HG02798 (cell line): ENCODE measurements around the gene ZNF618.

Experiments
- ATAC-seq: cut with Tn5 transposase; IDR thresholded peaks from one replicate; pipeline ENCODE4 v1.9.1; 2021; ENCODE audit warnings: mild to moderate bottlenecking; ENCODE audit not compliant: unreplicated experiment, poor library complexity

ZNF618 gene

GRCh38 chr9:114014044-114014443 is 137.9 kb downstream of the ZNF618 start:
- ATAC-seq = no peak

GRCh38 chr9:114015607-114016006 is 139.5 kb downstream of the ZNF618 start:
- no peak for ATAC-seq

GRCh38 chr9:114016101-114016500 is 140.0 kb downstream of the ZNF618 start:
- ATAC-seq = no peak

GRCh38 chr9:114016629-114017423 is 140.7 kb downstream of the ZNF618 start:
- no peak for ATAC-seq

- no peak for ATAC-seq
Measured at GRCh38 chr9:114017741-114018715, 141.9 kb downstream of the ZNF618 start.

- ATAC-seq = no peak
Measured at GRCh38 chr9:114021578-114021977, 145.5 kb downstream of the ZNF618 start.

GRCh38 chr9:114023961-114024360 is 147.9 kb downstream of the ZNF618 start:
- no peak for ATAC-seq

- ATAC-seq = no peak
Measured at GRCh38 chr9:114025196-114025753, 149.2 kb downstream of the ZNF618 start.

- ATAC-seq = no peak
Measured at GRCh38 chr9:114025760-114026159, 149.7 kb downstream of the ZNF618 start.

GRCh38 chr9:114026335-114026734 is 150.2 kb downstream of the ZNF618 start:
- no peak for ATAC-seq

GRCh38 chr9:114027159-114027862 is 151.2 kb downstream of the ZNF618 start:
- ATAC-seq = no peak

GRCh38 chr9:114027863-114028465 is 151.9 kb downstream of the ZNF618 start:
- ATAC-seq = no peak

GRCh38 chr9:114028646-114029045 is 152.5 kb downstream of the ZNF618 start:
- ATAC-seq = no peak

GRCh38 chr9:114029311-114030170 is 153.4 kb downstream of the ZNF618 start:
- ATAC-seq = no peak

GRCh38 chr9:114030364-114030763 is 154.3 kb downstream of the ZNF618 start:
- no peak for ATAC-seq

- no peak for ATAC-seq
Measured at GRCh38 chr9:114031037-114031630, 155.0 kb downstream of the ZNF618 start.

- no peak for ATAC-seq
Measured at GRCh38 chr9:114031948-114032840, 156.1 kb downstream of the ZNF618 start.
